Activated CD4-positive, alpha-beta T cell treated with anti-CD3 and anti-CD28 coated beads, Interleukin-2, amount 10 ng/mL, durations not matched to agents 24 days and 14 days (primary cell): Measurements from ENCODE around the gene CPA4. TPM values are rescaled to one million over a fixed set of nuclear protein-coding genes. Genes with fewer than 3 reads are reported as not detected.
"Not testable (repeated sequence)": the region's sequence is repeated elsewhere in the genome, so short reads cannot be mapped to it uniquely, and the experiment has no call there.

ENCODE experiments used
- DNase-seq: peaks from one replicate; pipeline ENCODE4 v3.0.0; 2022
- H3K27ac Mint-ChIP-seq: one replicate; pipeline ENCODE4 v1.8.0; 2022; ENCODE audit warnings: mild to moderate bottlenecking, mixed read lengths
- H3K27me3 Mint-ChIP-seq: one replicate; pipeline ENCODE4 v1.8.0; 2022; ENCODE audit warnings: mixed read lengths
- H3K36me3 Mint-ChIP-seq: one replicate; pipeline ENCODE4 v1.8.0; 2022; ENCODE audit warnings: low read depth, mild to moderate bottlenecking, mixed read lengths
- H3K4me1 Mint-ChIP-seq: one replicate; pipeline ENCODE4 v1.8.0; 2021; ENCODE audit warnings: mixed read lengths
- H3K4me3 Mint-ChIP-seq: one replicate; pipeline ENCODE4 v1.8.0; 2022; ENCODE audit warnings: mild to moderate bottlenecking, moderate library complexity, mixed read lengths
- H3K9me3 Mint-ChIP-seq: one replicate; pipeline ENCODE4 v1.8.0; 2021; ENCODE audit warnings: mixed read lengths
- intact Hi-C: fragments of 100-400 bp; cut with micrococcal nuclease; formaldehyde crosslinking; loops from one replicate; pipeline ENCODE4 v1.15.1; 2023
- total RNA-seq: library from RNA; stranded (reverse); gene quantifications from 2 replicates; pipeline ENCODE4 v1.2.3, GENCODE V29; 2022

Gene CPA4
- total RNA-seq, 1 donor from 2014 or later = not detected

- no peak overlapping the region for H3K27ac Mint-ChIP-seq
- no peak for DNase-seq
- H3K4me3 Mint-ChIP-seq = no peak overlapping the region
- H3K36me3 Mint-ChIP-seq = no peaks in the 10 kb centered on the region
- H3K9me3 Mint-ChIP-seq = peaks cover 10% of the 10 kb centered on the region
- intact Hi-C loops = no loop called here
- no peaks in the 10 kb centered on the region for H3K27me3 Mint-ChIP-seq
- H3K4me1 Mint-ChIP-seq = no peaks in the 10 kb centered on the region
Observed at GRCh38 chr7:130299866-130300265, 6.9 kb downstream of the CPA4 start.

- no peak for DNase-seq
- no peak overlapping the region for H3K27ac Mint-ChIP-seq
- no peaks in the 10 kb centered on the region for H3K4me1 Mint-ChIP-seq
- H3K4me3 Mint-ChIP-seq = no peak overlapping the region
- intact Hi-C loops = no loop called here
- no peaks in the 10 kb centered on the region for H3K27me3 Mint-ChIP-seq
- H3K36me3 Mint-ChIP-seq = no peaks in the 10 kb centered on the region
- H3K9me3 Mint-ChIP-seq = peaks cover 7% of the 10 kb centered on the region
Observed at GRCh38 chr7:130301501-130302020, 8.6 kb downstream of the CPA4 start.

- DNase-seq = no peak
Observed at GRCh38 chr7:130302649-130303048, 9.7 kb downstream of the CPA4 start.

DNA sequence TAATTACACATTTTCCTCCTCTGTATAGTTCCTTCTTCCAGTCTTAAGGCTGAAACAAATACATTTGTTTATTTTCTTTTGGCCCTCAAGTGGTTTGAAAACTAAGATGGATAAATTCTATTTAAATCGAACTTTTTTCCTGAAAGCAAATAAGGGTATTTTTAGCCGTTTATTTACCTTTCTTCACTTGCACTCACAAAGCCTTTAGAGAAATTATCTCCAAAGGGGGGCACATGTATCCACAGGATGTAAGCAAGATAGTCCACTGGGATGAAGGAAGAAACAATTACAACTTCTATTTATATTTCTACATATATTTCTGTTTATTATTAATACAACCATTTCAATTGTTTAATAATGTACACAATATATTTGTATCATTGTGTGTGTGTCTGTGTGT, 10.2 kb downstream of the CPA4 start:
- H3K27ac Mint-ChIP-seq = no peak overlapping the region
- no peak for DNase-seq
- peaks cover 7% of the 10 kb centered on the region for H3K9me3 Mint-ChIP-seq
- H3K4me3 Mint-ChIP-seq = no peak overlapping the region
- no peaks in the 10 kb centered on the region for H3K27me3 Mint-ChIP-seq
- no peaks in the 10 kb centered on the region for H3K4me1 Mint-ChIP-seq
- intact Hi-C loops = no loop called here
- no peaks in the 10 kb centered on the region for H3K36me3 Mint-ChIP-seq

More at GRCh38 chr7:130302649-130303048, 9.7 kb downstream of the CPA4 start:
- Mint-ChIP-seq H3K4me3 (no peak overlapping the region), H3K27ac (no peak overlapping the region), H3K36me3 (no peaks in the 10 kb centered on the region), H3K4me1 (no peaks in the 10 kb centered on the region), H3K9me3 (peaks cover 7% of the 10 kb centered on the region), H3K27me3 (no peaks in the 10 kb centered on the region)
- intact Hi-C loops = no loop called here

DNA sequence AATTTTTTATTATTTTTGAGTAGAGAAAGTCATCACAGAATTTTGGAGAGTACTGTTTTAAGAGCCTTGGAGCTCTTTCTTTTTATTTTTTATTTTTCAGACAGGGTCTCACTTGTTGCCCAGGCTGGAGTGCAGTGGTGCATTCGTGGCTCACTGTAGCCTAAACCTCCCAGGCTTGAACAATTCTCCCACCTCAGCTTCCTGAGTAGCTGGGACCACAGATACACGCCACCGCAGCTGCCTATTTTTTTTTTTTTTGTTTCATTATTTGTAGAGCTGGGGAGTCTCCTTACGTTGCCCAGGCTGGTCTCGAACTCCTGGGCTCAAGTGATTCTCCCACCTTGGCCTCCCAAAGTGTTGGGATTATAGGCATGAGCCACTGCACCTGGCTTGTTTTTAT, 10.6 kb downstream of the CPA4 start:
- Mint-ChIP-seq H3K4me1 (no peaks in the 10 kb centered on the region), H3K27ac (no peak overlapping the region), H3K9me3 (peaks cover 7% of the 10 kb centered on the region), H3K27me3 (no peaks in the 10 kb centered on the region), H3K36me3 (no peaks in the 10 kb centered on the region), H3K4me3 (no peak overlapping the region)
- intact Hi-C loops = no loop called here
- DNase-seq = no peak

DNA sequence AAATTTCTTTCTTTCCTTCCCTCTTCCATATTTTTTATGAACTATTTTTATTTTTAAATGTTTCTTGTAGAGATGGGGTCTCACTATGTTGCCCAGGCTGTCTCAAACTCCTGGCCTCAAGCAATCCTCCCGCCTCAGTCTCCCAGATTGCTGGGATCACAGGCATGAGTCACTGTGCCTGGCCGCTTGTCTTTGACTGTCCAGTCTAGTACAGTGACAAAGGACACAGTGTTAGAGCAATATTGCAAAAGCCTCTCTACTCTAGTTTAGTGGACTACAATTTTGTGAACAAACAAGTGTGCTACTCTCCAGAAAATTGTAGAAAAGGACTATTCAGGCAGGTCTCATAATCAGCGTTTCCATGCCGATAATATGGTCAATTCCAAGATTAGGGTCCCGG, 11.0 kb downstream of the CPA4 start:
- H3K36me3 Mint-ChIP-seq = no peaks in the 10 kb centered on the region
- no peak overlapping the region for H3K4me3 Mint-ChIP-seq
- no peaks in the 10 kb centered on the region for H3K4me1 Mint-ChIP-seq
- H3K27ac Mint-ChIP-seq = no peak overlapping the region
- peaks cover 7% of the 10 kb centered on the region for H3K9me3 Mint-ChIP-seq
- intact Hi-C loops = no loop called here
- no peaks in the 10 kb centered on the region for H3K27me3 Mint-ChIP-seq
- no peak for DNase-seq

DNA sequence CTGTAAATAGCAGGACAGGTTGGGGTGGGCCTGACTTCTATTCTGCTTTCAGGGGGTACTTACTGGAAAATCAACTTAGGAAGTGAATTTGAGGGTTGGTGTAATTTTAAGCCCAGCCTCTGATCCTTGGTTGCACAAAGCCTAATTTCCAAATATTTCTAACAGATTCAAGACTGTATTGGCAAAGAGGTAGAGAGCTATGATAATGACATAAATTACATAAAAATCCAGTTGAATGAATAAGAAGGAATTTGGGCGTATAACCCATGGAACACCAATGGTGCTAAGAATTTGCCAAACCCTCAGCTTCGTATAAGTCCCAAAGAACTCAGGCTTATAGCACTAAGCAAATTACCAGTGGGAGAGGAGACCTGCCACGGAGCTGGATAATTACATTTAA, 11.9 kb downstream of the CPA4 start:
- H3K4me3 Mint-ChIP-seq = no peak overlapping the region
- intact Hi-C loops = no loop called here

DNA sequence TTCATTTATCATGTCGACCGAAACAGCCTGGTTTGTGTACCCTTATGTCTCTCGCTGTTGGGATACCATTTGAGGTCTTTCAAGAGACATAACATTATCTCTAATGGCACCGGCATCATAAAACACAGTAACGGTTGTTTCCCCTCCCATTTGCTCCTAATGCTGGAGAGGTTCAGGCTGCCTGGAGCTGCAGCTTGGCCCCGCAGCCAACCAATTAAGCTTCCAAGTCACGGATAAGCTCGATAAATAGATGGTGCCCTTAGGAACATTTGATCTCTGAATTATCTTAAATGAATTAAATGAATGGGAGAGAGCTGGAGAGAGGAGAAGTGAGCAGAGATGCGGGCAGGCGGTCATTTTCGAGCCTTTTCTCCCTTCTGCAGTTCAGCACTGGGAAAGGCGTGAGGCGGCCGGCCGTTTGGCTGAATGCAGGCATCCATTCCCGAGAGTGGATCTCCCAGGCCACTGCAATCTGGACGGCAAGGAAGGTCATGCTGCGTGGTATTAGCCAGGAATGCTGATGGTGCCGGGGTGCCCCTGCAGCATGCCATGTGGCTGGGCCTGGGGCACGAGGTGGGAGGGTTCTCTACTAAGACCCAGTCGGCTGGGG, 12.6 kb downstream of the CPA4 start:
- no peaks in the 10 kb centered on the region for H3K4me1 Mint-ChIP-seq
- H3K4me3 Mint-ChIP-seq = no peak overlapping the region
- no peaks in the 10 kb centered on the region for H3K27me3 Mint-ChIP-seq
- no peak for DNase-seq
- H3K9me3 Mint-ChIP-seq = peaks cover 7% of the 10 kb centered on the region
- intact Hi-C loops = no loop called here
- no peak overlapping the region for H3K27ac Mint-ChIP-seq
- no peaks in the 10 kb centered on the region for H3K36me3 Mint-ChIP-seq

More for the DNA sequence above, 11.9 kb downstream of the CPA4 start:
- no peaks in the 10 kb centered on the region for H3K4me1 Mint-ChIP-seq
- H3K27ac Mint-ChIP-seq = no peak overlapping the region
- H3K9me3 Mint-ChIP-seq = peaks cover 7% of the 10 kb centered on the region
- no peaks in the 10 kb centered on the region for H3K36me3 Mint-ChIP-seq
- H3K27me3 Mint-ChIP-seq = no peaks in the 10 kb centered on the region
- no peak for DNase-seq

GRCh38 chr7:130309986-130310385, 17.0 kb downstream of the CPA4 start:
- Mint-ChIP-seq H3K27me3 (no peaks in the 10 kb centered on the region), H3K4me1 (no peaks in the 10 kb centered on the region), H3K27ac (no peak overlapping the region), H3K36me3 (no peaks in the 10 kb centered on the region), H3K9me3 (no peaks in the 10 kb centered on the region), H3K4me3 (no peak overlapping the region)
- intact Hi-C loops = no loop called here
- no peak for DNase-seq

DNA sequence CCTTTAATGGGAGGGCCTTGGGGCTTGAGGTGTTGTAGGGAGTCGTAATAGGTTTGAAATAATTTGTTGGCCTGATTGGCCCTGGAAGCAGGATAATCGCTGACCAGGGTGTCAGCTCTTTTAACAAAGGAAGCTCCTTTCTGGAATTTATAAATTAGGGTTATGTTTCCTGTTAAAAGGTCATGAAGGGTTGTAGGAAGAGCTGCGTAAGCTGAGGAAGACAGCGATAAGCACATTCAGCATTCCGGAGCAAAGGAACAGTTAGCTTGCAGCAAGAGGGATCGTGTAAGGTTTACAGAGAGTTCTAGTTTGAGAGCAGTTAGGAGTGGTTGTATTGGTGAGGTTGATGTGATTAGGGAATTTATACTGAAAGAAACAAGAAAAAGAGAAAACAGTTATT, 21.3 kb downstream of the CPA4 start:
- no peaks in the 10 kb centered on the region for H3K4me1 Mint-ChIP-seq
- no peaks in the 10 kb centered on the region for H3K27me3 Mint-ChIP-seq
- H3K9me3 Mint-ChIP-seq = no peaks in the 10 kb centered on the region
- DNase-seq = no peak
- no peak overlapping the region for H3K4me3 Mint-ChIP-seq
- H3K36me3 Mint-ChIP-seq = no peaks in the 10 kb centered on the region
- no peak overlapping the region for H3K27ac Mint-ChIP-seq
- intact Hi-C loops = no loop called here

DNA sequence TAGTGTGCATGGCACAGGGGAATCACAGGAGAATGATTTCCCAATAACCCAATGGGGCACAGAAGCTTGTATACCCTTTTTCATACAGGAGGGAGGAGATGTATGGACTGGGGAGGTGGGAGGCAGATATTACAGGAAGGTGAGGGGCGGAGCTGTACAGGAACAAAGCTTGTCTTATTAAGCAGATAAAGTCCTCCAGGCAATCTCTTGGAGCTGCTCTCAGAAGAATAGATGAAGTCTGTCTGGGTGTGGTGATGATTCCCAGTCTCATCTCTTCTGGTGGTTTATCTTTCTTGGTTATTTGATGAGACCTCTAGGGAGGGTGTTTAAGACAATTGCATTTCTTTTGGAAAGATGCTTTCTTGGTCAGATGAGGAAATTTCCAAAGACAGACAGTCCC, 26.6 kb downstream of the CPA4 start:
- Mint-ChIP-seq H3K9me3 (no peaks in the 10 kb centered on the region), H3K27ac (no peak overlapping the region), H3K4me3 (no peak overlapping the region), H3K36me3 (no peaks in the 10 kb centered on the region), H3K4me1 (no peaks in the 10 kb centered on the region), H3K27me3 (no peaks in the 10 kb centered on the region)
- DNase-seq = no peak
- intact Hi-C loops = no loop called here

DNA sequence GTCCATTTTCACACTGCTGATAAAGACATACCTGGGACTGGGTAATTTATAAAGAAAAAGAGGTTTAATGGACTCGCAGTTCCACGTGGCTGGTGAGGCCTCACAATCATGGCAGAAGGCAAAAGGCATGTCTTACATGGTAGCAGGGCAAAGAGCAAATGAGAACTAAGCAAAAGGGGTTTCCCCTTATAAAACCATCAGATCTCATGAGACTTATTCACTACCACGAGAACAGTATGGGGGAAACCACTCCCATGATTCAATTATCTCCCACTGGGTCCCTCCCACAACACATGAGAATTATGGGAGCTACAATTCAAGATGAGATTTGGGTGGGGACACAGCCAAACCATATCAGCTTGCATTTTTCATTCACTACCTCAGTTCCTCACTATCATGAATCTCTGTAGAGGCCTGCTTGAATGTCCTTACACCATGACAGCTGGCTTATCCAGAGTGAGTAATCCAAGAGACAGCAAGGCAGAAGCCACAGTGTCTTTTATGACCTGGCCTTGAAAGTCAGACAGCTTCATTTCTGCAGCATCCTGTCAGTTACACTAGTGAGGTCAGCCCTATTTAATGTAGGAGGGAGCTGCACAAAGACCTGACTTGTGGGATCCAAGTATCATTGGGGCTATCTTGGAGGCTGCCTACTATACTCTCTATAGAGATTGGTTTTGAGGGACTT, 28.7 kb downstream of the CPA4 start:
- H3K27ac Mint-ChIP-seq, H3K36me3 Mint-ChIP-seq: not testable (repeated sequence)

GRCh38 chr7:130322615-130323014, 29.7 kb downstream of the CPA4 start:
- no peaks in the 10 kb centered on the region for H3K27me3 Mint-ChIP-seq
- H3K4me3 Mint-ChIP-seq = no peak overlapping the region
- no peaks in the 10 kb centered on the region for H3K4me1 Mint-ChIP-seq
- DNase-seq = no peak
- no peaks in the 10 kb centered on the region for H3K9me3 Mint-ChIP-seq
- intact Hi-C loops = no loop called here
- no peaks in the 10 kb centered on the region for H3K36me3 Mint-ChIP-seq
- H3K27ac Mint-ChIP-seq = no peak overlapping the region

More for the DNA sequence above, 28.7 kb downstream of the CPA4 start:
- DNase-seq, H3K9me3 Mint-ChIP-seq, H3K27me3 Mint-ChIP-seq, H3K4me1 Mint-ChIP-seq, intact Hi-C loops, H3K4me3 Mint-ChIP-seq: not testable (repeated sequence)

DNA sequence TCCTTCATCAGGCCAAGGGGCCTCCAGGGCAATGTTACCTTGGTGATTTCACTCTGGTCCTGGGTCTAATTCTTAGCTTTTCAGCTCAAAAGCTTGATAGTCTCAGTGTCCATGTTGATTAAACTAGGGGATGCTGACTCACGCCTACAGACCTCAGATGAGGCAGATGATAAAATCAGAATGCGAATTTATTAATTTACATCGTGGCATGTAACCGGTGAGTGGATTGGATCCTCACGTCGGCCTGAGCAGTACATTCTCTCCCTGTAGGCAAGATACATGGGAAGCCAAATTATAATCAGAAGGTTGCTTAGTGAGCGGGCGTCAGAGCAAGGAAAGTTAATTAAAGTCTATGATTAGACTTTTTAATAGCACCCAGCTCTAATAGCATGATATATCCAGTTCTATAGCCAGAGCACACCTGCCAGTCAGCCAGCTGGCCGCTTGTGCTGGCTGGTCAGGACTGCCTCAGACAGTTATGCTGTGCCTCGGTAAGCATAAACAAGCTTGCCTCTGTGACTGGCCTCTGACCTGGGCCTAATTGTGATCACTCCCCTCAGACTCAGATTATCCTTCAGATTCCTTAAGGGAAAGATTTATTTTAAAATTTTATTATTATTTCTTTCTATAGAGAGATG, 31.5 kb downstream of the CPA4 start:
- Mint-ChIP-seq H3K9me3 (no peaks in the 10 kb centered on the region), H3K36me3 (no peaks in the 10 kb centered on the region), H3K27me3 (no peaks in the 10 kb centered on the region), H3K27ac (no peak overlapping the region), H3K4me3 (no peak overlapping the region), H3K4me1 (no peaks in the 10 kb centered on the region)
- intact Hi-C loops = no loop called here
- DNase-seq = no peak
